Measurements from ENCODE around the gene CEP57L1. TPM values are rescaled to one million over a fixed set of nuclear protein-coding genes. Genes with fewer than 3 reads are reported as not detected.

Gene CEP57L1
- total RNA-seq, 1 experiment from 2014 or later, result 26.4 TPM

DNA sequence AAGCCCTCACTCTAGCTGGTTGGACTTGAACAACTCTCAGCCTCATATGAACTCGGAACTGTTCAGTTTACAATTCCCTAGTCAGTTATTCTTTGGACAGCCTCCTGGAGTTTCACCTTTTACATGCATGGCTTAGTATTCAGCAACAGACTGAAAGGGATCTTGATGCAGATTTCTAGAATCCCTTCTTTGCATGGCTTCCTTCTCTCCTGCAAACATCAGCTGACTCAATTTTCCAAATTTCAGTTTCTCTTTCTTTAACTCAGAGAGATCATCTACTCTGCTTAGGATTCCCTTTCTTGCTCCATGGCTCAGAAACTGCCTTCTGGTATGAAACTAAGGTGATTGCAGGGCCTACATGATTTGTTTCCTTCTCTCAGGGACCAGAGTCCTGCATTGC lies 99.6 kb downstream of the CEP57L1 start:
- Histone ChIP-seq H3K9me3 (ENCODE audit: low read length) (no peaks in the 10 kb centered on the region), H3K4me3 (ENCODE audit: low read length) (no peak overlapping the region), H3K4me1 (ENCODE audit: insufficient read depth, low read length) (peaks cover 14% of the 10 kb centered on the region), H3K27me3 (ENCODE audit: low read length) (no peaks in the 10 kb centered on the region), H3K36me3 (ENCODE audit: low read depth, low read length) (no peaks in the 10 kb centered on the region), H2AFZ (ENCODE audit: low read length) (no peak overlapping the region), H3F3A (ENCODE audit: low read length, unreplicated experiment) (no peaks in the 10 kb centered on the region), H3K79me2 (ENCODE audit: low read length) (no peaks in the 10 kb centered on the region), H3K4me2 (ENCODE audit: low read length) (no peak overlapping the region), H4K20me1 (ENCODE audit: low read length) (no peaks in the 10 kb centered on the region), H3K27ac (ENCODE audit: low read length) (no peak overlapping the region), H3K9ac (ENCODE audit: low read length) (no peak overlapping the region), H3K9me2 (replicated peaks; ENCODE audit: low read length) (no peaks in the 10 kb centered on the region)
- ChIA-PET CTCF (no interaction called here), POLR2A (ENCODE audit: unreplicated experiment) (interaction anchor here (0.6 kb wide), 1 partner anchor 100 kb away, joined by 4 read pairs; the partner anchor contains the start of gene CEP57L1)
- no TSS peak for BruUV-seq (replicated peaks)
- DNase-seq (no peak), ATAC-seq (no peak)
- intact Hi-C loops (cut with micrococcal nuclease), result no loop called here
- TF ChIP-seq EZH2phosphoT487 (IDR thresholded peaks at IDR 0.05; ENCODE audit: borderline replicate concordance, low read length) (no peak), EZH2 (IDR thresholded peaks at IDR 0.05; ENCODE audit: low read length, unreplicated experiment) (no peak), CTCF (conservative IDR thresholded peaks at IDR 0.05; ENCODE audit: low read depth, low read length) (no peak)

DNA sequence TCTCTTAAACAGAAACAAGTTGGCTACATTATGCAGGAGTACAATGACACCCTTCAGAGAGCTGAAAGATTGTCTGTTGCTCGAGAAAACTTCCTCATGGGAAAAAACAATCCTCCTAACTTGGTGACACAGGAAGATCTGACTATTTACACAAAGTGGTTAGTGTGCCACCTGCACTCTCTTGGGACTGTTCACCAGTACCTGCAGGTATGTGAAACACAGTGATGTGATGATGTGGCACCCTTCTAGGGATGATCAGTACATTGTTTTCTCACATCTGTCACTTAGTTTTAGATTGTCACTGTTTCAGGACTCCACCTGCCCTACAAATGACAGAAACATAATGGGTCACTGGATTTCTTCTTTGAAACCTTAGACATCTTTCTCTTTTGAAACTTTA lies 101.8 kb downstream of the CEP57L1 start:
- CTCF ChIA-PET, result no interaction called here
- DNase-seq (no peak), ATAC-seq (peak; percentile 53)
- Histone ChIP-seq H3K9me2 (replicated peaks; ENCODE audit: low read length) (no peaks in the 10 kb centered on the region), H3F3A (ENCODE audit: low read length, unreplicated experiment) (no peaks in the 10 kb centered on the region), H3K27ac (ENCODE audit: low read length) (peak overlapping the region; percentile 75), H3K9ac (ENCODE audit: low read length) (peak overlapping the region; percentile 30; the same call in 1 of the 2 replicates), H3K9me3 (ENCODE audit: low read length) (no peaks in the 10 kb centered on the region), H3K79me2 (ENCODE audit: low read length) (no peaks in the 10 kb centered on the region), H3K4me1 (ENCODE audit: insufficient read depth, low read length) (peaks cover 14% of the 10 kb centered on the region), H3K4me3 (ENCODE audit: low read length) (no peak overlapping the region), H3K27me3 (ENCODE audit: low read length) (no peaks in the 10 kb centered on the region), H2AFZ (ENCODE audit: low read length) (no peak overlapping the region), H3K4me2 (ENCODE audit: low read length) (peak overlapping the region; percentile 76), H4K20me1 (ENCODE audit: low read length) (no peaks in the 10 kb centered on the region), H3K36me3 (ENCODE audit: low read depth, low read length) (no peaks in the 10 kb centered on the region)
- POLR2A ChIA-PET (ENCODE audit: unreplicated experiment), result no interaction called here
- no TSS peak for BruUV-seq (replicated peaks)
- TF ChIP-seq EZH2phosphoT487 (IDR thresholded peaks at IDR 0.05; ENCODE audit: borderline replicate concordance, low read length), result no peak
- TF ChIP-seq EZH2 (IDR thresholded peaks at IDR 0.05; ENCODE audit: low read length, unreplicated experiment), result no peak
- no peak for TF ChIP-seq CTCF (conservative IDR thresholded peaks at IDR 0.05; ENCODE audit: low read depth, low read length)
- intact Hi-C loops (cut with micrococcal nuclease), result loop anchor here (2.0 kb wide), 1 partner anchor 32 kb away; no protein-coding TSS in a partner anchor

DNA sequence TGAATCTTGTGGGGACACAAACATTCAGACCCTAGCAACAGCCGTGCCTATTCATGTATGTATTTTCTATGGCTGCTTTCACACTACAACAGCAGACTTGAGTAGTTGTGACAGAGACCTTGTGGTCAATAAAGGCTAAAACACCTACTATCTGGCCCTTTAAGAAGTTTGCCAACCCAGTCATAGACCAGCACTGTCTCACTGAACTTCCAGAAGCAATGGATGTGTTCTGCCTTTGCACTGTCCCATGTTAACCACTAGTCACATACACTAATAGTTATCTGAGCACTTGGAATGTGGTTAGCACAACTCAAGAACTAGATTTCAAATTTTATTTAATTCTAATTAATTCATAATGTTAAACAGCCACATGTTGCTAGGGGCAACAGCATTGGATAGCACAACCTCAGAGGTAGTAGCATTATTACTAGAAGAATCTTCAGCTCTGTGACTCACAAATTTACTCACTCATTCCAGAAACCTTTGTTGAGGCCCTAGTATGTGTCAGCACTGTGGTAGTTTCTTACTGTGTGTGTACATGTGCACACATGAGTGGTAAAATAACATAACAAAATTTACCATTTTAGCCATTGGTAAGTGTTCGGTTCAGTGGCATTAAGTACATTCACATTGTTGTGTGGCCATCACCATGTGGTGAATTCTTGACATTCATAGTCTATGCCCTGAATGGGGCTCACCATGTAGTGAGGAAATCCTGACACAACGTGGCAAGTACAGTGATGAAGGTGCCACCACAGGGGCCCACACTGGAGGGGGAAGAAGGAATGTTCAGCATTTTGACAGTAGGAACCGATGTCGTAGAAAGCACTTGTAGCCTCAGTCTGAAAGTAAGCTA lies 107.3 kb downstream of the CEP57L1 start:
- no peaks in the 10 kb centered on the region for H3K79me2 ChIP-seq (ENCODE audit: low read length)
- TF ChIP-seq CTCF (conservative IDR thresholded peaks at IDR 0.05; ENCODE audit: low read depth, low read length) (no peak), EZH2phosphoT487 (IDR thresholded peaks at IDR 0.05; ENCODE audit: borderline replicate concordance, low read length) (no peak), EZH2 (IDR thresholded peaks at IDR 0.05; ENCODE audit: low read length, unreplicated experiment) (no peak)
- ChIA-PET POLR2A (ENCODE audit: unreplicated experiment) (no interaction called here), CTCF (no interaction called here)
- peak overlapping the region; percentile 45 for H3K27ac ChIP-seq (ENCODE audit: low read length)
- H3F3A ChIP-seq (ENCODE audit: low read length, unreplicated experiment), result no peaks in the 10 kb centered on the region
- H4K20me1 ChIP-seq (ENCODE audit: low read length), result no peaks in the 10 kb centered on the region
- ATAC-seq (no peak), DNase-seq (peak; percentile 36)
- H3K4me2 ChIP-seq (ENCODE audit: low read length), result no peak overlapping the region
- H3K9me3 ChIP-seq (ENCODE audit: low read length), result no peaks in the 10 kb centered on the region
- H3K27me3 ChIP-seq (ENCODE audit: low read length), result no peaks in the 10 kb centered on the region
- H3K36me3 ChIP-seq (ENCODE audit: low read depth, low read length), result no peaks in the 10 kb centered on the region
- BruUV-seq (replicated peaks), result no TSS peak
- peaks cover 22% of the 10 kb centered on the region for H3K4me1 ChIP-seq (ENCODE audit: insufficient read depth, low read length)
- no peak overlapping the region for H3K9ac ChIP-seq (ENCODE audit: low read length)
- intact Hi-C loops (cut with micrococcal nuclease), result loop anchor here (5.0 kb wide), 2 partner anchors 50 to 95 kb away; no protein-coding TSS in a partner anchor
- no peak overlapping the region for H3K4me3 ChIP-seq (ENCODE audit: low read length)
- no peak overlapping the region for H2AFZ ChIP-seq (ENCODE audit: low read length)
- no peaks in the 10 kb centered on the region for H3K9me2 ChIP-seq (replicated peaks; ENCODE audit: low read length)
